Epithelial cell of prostate (primary cell): ENCODE measurements around the gene ORC3.
"Not testable (repeated sequence)": the region's sequence is repeated elsewhere in the genome, so short reads cannot be mapped to it uniquely, and the experiment has no call there.

Experiments
- DNase-seq: peaks from one replicate; pipeline ENCODE4 v3.0.0-alpha.2; 2011; ENCODE audit warnings: low read depth, low spot score
- H3K27ac ChIP-seq: fragments of 450-650 bp; 2 replicates; pipeline ENCODE4 v1.5.1; 2017; ENCODE audit warnings: mild to moderate bottlenecking

The ORC3 gene

DNA sequence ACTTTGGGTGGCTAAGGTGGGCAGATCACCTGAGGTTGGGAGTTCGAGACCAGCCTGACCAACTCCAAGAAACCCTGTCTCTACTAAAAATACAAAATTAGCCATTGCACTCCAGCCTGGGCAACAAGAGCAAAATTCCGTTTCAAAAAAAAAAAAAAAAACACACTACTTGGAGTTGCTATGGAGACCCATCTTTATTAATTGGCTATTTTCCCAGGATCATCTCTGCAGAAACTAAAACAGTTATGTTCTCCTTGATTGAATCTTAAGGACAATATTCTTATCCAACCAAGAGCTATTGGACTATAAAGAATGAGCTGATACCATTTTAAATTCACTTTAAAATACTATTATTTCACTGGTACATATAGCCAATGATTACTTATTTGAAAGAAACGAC is 97.4 kb downstream of the ORC3 start:
- H3K27ac ChIP-seq: no peak overlapping the region

DNA sequence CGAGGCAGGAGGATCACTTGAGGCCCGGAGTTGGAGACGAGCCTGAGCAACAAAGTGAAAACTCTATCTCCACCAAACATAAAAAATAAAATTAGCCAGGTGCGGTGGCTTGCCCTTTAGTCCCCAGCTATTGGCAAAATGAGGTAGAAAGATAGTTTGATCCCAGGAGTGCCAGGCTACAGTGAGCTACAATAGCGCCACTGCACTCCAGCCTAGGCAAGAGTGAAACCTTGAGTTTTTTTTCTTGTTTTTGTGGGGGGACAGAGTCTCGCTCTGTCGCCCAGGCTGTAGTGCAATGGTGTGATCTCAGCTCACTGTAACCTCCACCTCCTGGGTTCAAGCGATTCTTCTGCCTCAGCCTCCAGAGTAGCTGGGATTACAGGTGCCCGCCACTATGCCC is 98.0 kb downstream of the ORC3 start:
- not testable (repeated sequence) for DNase-seq, H3K27ac ChIP-seq

More for the DNA sequence above, 97.4 kb downstream of the ORC3 start:
- DNase-seq: no peak

DNA sequence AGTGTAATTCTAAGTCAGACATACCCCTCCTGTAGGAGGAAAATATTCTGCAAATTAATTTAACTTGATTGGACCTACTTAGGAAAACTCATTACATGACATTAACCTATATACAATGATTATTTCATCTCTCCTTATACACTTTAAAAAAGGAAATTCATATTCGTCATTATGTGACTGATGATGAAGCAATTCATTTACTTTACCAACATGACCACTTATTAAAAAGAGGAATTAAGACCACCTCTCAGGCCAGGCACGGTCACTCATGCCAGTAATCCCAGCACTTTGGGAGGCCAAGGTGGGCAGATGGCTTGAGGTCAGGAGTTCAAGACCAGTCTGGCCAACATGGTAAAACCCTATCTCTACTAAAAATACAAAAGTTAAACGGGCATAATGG is 100.5 kb downstream of the ORC3 start:
- no peak overlapping the region for H3K27ac ChIP-seq
- no peak for DNase-seq

DNA sequence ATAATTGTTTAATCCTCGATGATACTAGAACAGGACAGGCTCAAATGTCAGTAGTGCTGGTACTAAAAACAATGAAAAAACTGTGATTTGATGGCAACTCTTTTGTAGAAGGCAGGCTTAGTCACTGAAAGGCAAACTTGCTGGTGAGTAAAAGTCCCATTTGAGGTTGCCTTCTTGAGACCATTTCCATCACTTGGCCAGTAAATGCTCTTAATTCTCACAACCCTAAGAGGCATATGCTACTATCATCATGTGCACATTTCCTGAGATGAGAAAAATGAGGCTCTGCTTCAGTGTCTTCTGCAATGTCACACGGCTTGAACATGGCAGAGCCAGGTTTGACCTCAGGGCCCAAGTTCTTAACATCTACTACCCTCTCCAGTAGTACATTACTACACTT is 102.2 kb downstream of the ORC3 start:
- H3K27ac ChIP-seq: no peak overlapping the region
- no peak for DNase-seq

DNA sequence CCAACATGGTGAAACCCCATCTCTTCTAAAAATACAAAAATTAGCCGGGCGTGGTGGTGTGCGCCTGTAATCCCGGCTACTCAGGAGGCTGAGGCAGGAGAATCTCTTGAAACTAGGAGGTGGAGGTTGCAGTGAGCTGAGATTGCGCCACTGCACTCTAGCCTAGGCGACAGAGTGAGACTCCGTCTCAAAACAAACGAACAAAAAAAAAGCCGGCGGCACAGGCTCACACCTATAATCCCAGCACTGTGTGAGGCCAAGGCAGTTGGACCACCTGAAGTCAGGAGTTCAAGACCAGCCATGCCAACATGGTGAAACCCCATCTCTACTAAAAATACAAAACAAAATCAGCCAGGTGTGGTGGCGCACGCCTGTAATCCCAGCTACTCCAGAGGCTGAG is 106.9 kb downstream of the ORC3 start:
- DNase-seq, H3K27ac ChIP-seq: not testable (repeated sequence)

DNA sequence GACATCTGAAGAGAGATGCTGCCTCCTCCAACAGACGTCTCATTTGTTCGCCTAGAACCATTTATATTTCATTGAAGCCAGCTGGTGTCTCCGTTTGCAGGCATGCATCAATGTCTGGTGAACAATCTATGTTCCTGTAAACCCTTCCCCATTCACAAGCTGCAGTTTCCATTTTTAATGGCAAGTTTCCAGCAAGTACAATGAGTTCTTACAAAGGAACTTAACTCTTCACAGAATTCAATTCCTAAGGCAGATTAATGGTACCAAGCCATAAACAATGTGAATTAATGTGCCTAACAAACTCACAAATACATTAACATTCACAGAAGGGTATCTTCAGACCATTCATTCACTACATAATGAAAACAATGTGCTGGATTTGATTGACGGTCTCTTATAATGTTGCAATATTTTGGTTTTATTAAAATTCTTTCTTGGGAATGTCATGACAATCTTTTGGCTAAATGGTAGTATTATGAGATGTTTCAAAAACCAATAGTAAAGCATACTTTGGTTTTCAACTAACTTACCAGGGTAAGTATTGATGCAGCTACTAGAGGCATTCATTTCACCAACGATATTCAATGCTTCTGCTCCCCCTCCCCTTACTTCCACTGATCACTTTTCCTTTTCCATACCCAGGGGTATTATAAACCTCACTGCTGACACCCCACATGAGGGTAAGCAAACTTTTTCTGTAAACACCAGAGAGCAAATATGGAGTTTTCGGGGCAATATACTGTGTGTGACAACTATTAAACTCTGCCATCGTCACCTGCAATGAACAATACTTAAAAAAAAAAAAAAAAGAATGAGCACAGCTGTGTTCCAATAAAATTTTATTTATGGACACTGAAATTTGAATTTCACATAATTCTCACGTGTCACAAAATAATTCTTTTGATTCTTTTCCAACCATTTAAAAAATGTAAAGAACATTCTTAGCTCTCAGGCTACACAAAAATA is 107.9 kb downstream of the ORC3 start:
- no peak for DNase-seq
- peak overlapping the region; percentile 96 for H3K27ac ChIP-seq

DNA sequence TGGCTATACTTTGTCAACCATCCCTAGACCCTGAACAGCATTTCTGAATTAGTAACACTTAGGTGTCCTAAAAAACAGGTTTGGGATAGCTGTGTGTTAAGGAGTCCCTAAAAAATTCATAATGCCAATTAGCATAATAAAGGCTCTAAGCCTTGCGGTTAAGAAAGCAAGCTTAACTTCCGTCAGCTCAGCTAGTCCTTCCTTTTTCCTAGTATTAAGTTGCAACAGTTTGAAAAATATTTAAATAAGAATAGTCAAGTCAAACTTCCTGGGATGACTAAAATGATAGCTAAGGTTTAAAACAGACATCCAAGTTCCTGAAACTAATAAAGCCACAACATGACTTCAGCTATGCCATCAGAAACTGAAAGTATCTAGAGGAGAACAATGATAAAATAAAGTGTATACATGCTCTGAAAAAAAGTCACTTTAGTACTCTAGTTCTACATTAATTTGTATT is 108.6 kb downstream of the ORC3 start:
- peak overlapping the region; percentile 96 for H3K27ac ChIP-seq
- DNase-seq: no peak

DNA sequence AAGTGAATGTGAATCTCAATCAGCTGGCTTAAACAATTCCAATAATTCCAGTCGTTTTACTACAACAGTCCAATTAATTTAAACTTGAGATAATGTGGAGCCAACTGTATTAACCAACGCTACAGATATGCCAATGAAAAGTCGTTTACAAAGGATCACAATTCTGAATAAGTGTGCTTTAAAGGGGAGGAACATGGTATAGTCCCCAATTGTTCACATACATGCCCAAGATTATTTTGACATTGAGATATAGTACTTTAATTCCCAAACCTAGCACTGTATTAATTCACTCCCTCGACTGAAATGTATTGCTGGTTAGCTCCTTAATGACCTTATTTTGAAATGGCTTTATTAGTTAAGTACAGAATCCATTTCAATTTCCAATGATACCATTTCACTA is 109.6 kb downstream of the ORC3 start:
- no peak for DNase-seq
- H3K27ac ChIP-seq: peak overlapping the region; percentile 96

DNA sequence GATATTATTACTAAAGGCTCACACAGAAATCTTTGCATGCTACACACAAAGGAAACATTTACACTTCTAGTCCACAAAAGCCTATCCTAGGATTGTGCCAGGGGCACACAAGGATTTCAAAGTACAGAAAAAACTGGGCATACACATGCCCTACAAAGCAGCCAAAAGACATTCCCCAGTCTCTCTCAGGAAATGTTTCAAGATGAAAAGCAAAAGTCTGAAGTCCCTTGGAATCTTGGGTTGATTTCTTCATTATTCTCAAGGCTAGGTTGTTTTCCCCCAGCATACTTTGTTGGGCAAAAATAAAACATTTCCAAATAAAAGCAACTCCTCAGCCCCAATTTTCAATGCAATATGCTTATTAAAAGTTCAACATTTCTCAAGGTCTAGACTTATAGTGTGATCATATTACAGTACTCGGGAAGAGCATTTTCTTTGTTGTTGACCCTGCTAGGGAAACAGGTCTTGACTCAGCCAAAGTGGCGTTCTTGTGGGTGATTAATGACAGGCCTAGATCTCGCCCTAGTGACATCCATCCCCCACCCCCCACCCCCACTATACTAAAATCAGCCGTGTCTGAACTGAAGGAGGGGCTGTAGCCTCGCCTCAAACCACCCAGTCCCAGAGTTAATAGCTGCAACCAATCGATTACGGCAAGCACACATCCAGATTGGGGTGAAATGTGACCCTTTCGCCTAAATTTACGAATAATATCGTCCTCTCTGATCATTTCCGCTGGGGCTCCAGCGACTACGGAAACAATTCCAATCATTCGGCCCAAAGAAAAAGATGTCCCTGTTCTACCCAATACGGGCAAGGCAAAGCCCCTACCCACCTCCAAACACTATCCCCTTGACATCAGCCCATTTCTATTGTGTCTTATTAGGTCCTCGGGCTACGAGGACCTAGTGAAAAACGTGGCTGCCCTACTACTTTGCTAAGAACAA is 110.7 kb downstream of the ORC3 start:
- DNase-seq: peak; percentile 37
- H3K27ac ChIP-seq: peak overlapping the region; percentile 96

DNA sequence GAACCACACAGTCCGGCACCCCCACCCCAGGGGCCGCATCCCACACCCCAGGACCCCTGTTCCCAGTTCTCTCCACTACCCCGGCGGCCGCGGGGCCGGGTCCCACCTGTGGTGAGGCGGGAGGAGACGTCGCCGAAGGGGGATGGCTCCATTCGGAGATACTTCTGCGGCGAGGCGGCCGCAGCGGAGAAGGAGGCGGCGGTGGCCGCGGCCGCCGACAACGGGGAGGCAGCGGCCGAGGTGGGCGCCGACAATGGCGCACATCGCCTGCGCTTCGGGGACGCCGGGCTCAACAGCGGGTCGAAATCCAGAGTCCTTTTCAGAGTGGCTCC is 111.4 kb downstream of the ORC3 start:
- H3K27ac ChIP-seq: peak overlapping the region; percentile 96
- DNase-seq: no peak

DNA sequence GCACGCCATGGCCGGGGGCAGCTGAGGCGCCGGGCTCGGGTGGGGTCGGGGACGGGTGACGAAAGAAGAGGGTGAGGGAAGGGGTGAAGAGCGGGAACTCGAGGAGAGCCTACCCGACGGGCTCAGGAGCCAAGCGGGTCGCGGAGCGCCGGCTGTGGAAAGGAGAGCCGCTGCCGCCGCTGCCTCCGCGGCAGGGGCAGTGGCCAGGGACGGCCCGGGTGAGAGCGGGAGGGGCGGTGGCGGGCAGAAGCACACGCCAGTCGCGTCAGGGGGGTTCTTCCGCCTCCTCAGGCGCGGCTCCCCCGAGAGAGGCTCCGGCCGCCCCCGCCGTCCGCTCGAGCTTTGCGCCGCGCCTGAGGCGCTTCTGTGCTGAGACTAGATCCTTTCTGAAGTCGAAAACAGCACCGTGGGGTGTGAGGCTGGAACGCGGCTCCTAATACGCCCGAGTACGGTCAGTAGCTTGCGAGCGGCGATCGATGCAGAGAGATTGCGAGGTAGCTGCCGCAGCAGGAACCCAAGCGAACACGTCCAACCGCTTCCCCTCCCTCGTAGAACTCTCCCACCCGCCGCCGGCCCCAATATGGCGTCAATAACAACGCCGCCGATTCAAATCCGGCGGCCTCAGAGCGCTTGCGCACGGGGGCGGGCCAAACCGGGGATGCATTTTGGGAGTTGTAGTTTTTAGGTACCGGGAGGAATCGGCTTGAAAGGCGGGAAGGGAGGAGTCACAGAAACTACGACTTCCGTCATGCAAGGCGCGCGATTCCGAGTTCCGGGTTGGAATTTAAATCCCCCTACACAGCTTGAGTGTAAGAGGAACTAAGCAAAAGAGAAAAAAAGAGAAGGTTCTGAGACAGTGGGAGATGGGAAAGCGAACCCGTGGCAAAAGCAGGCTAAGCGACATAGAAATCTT is 112.0 kb downstream of the ORC3 start, which contains the start of gene AKIRIN2:
Gene AKIRIN2, minus strand, starts transcription at position 558 of the 913 bp plus-strand sequence. Its CDS starts 549 bp downstream, at position 9.
- H3K27ac ChIP-seq: peak within 1 kb of the TSS; percentile 96
- peak; percentile 93 for DNase-seq

DNA sequence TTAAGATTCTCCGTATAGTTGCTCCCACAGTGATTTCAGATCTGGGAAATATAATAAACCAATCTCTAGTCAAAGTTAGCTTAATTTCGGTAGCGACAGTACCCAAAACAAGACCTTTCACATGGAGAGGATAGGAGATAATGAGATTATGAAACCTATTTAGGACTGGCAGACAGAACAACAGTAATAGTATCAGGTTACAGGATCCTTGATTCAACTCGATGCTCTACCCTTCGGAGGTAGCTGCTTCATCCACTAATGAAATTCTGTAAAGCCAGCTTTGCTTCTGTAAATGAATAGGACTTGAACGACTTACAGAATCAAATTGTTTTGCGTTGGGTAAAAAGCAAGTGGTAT is 112.6 kb downstream of the ORC3 start:
- DNase-seq: no peak
- H3K27ac ChIP-seq: peak overlapping the region; percentile 96

DNA sequence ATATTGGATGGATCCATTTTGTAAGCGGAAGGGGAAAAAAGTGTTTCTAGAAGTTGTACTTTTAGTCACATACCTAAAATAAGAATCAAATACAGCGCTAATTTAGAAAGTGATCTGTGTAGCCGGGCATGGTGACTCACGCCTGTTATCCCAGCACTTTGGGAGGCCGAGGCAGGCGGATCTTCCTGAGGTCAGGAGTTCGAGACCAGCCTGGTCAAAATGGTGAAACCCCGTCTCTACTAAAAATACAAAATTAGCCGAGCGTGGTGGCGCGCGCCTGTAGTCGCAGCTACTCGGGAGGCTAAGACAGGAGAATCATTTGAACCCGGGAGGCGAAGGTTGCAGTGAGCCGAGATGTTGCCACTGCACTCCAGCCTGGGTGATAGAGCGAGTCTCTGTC is 113.1 kb downstream of the ORC3 start:
- DNase-seq: not testable (repeated sequence)
- peak overlapping the region; percentile 96 for H3K27ac ChIP-seq

DNA sequence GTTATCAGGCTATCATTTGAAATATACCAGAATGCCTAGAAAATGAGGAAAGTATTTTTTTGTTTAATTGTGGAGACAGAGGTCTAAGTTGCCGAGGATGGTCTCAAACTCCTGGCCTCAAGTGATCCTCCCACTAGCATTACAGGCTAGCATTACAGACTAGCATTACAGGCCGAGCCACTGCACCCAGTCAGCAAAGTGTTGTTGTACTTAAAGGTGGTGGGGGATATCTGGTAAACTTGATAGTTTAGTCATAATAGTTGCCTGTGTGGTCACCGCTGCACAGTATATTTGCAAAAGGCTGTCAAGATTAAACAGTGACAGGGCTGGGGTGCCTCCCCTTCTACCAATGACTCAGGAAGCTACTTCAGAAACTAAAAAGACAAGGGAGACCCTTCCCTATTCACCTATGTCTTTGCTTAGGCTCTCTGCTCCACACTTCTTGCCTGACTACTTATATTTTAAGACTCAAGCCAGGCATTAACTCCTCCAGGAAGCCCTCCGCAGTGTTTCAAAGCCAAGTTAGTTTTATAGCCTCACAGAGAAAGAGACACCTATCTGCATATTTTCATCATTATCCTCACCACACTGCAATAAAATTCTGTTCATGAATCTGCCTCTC is 115.2 kb downstream of the ORC3 start:
- peak overlapping the region; percentile 33 for H3K27ac ChIP-seq
- no peak for DNase-seq

DNA sequence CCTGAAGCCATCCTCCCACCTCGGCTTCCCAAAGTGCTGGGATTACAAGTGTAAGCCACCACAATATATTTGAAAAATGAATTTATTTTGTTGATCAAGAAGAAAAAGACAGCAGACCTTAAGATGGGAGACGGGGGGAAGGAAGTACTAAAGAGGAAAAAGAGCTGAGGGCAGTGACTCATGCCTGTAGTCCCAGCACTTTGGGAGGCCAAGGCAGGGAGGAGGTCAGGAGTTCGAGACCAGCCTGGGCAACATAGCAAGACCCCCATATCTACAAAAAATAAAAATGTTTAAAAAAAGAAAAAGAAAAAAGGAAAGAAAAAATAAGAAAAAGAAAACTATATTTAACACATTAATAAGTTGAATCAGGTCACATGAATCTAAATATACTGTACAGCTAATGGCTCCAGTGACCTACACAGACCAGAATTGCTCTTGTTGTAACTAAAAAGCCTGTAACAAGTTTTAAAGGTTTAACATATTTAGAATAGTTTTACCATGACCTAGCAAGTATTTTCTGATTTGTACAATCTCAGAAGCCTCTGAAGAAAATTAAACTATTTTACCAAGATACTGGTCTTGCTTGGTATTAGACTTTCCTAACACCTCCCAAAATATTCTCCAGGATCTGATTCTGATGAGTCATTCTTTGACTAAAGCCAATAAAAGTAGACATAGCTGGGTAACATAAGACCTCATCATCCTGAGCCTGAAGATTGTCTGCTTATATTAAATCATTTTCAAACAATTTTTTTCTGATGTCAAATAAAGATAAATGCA is 116.4 kb downstream of the ORC3 start:
- DNase-seq: no peak

DNA sequence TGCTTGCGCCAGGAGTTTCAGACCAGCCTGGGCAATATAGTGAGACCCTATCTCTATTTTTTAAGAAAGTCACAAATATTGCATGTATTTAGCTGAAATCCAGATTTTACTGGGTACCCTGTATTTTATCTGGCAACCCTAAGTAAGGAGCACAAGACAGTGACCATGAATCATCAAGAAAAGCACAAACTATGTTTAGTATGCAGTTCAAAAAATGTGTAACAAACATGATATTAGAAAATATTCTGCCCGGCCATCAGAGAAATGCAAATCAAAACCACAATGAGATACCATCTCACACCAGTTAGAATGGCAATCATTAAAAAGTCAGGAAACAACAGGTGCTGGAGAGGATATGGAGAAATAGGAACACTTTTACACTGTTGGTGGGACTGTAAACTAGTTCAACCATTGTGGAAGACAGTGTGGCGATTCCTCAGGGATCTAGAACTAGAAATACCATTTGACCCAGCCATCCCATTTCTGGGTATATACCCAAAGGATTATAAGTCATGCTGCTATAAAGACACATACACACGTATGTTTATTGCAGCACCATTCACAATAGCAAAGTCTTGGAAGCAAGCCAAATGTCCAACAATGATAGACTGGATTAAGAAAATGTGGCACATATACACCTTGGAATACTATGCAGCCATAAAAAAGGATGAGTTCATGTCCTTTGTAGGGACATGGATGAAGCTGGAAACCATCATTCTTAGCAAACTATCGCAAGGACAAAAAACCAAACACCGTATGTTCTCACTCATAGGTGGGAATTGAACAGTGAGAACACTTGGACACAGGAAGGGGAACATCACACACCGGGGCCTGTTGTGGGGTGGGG is 118.9 kb downstream of the ORC3 start:
- not testable (repeated sequence) for H3K27ac ChIP-seq, DNase-seq

More for the DNA sequence above, 116.4 kb downstream of the ORC3 start:
- H3K27ac ChIP-seq: peak overlapping the region; percentile 33

DNA sequence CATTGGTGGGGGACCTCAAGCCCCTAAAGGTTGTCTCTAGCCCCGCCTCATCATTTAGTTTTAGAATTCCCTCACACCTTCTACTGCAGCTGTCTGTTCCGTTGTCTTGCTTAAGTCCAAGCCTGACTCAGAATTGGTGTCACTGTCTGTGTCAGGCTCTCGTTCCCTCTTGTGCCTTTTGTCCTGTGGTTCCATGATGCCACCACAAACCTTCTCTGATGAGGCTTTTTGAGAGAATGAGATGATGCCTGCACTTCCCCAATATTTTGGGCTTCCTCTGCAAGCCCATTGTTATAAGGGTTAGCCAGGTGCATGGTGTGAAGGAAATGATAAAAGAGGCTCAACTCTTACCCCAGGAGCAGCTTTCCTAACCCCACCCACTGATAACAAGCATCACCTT is 120.2 kb downstream of the ORC3 start:
- no peak for DNase-seq
- H3K27ac ChIP-seq: no peak overlapping the region

DNA sequence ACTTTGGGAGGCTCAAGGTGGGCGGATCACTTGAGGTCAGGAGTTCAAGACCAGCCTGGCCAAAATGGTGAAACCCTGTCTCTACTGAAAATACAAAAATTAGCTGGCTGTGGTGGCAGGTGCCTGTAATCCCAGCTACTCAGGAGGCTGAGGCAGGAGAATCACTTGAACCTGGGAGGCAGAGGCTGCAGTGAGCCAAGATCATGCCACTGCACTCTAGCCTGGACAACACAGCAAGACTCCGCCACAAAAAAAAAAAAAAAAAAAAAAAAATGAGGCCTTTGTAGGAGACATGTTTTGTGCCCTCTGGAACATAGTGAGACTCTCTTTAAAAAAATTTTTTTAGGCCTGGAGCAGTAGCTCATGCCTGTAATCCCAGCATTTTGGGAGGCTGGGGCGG is 122.8 kb downstream of the ORC3 start:
- not testable (repeated sequence) for H3K27ac ChIP-seq, DNase-seq
